Mesendoderm (in vitro differentiated cells): ENCODE results near the gene UNC93B1.
A peak's percentile ranks its signal among the peaks of the same experiment; 100 is the strongest.

Experiments used
- DNase-seq: peaks from one replicate; pipeline ENCODE4 v3.0.0; 2013
- H2AK5ac ChIP-seq: 2 replicates; pipeline ENCODE4 v1.6.1; 2013; ENCODE audit warnings: low read length, inconsistent platforms
- H2BK120ac ChIP-seq: 2 replicates; pipeline ENCODE4 v1.6.1; 2013; ENCODE audit warnings: low read depth, mild to moderate bottlenecking, low read length, moderate library complexity, mixed read lengths
- H2BK15ac ChIP-seq: replicated peaks from 2 replicates; pipeline ENCODE4 v1.6.1; 2013; ENCODE audit warnings: low read depth, mild to moderate bottlenecking, moderate library complexity
- H2BK5ac ChIP-seq: 2 replicates; pipeline ENCODE4 v1.6.1; 2013; ENCODE audit warnings: low read length, inconsistent platforms
- H3K18ac ChIP-seq: 2 replicates; pipeline ENCODE4 v1.6.1; 2013; ENCODE audit warnings: mild to moderate bottlenecking, low read length, mixed read lengths
- H3K23ac ChIP-seq: one replicate; pipeline ENCODE4 v1.6.1; 2013; ENCODE audit warnings: low read length
- H3K27ac ChIP-seq: 2 replicates; pipeline ENCODE4 v1.5.1; 2013; ENCODE audit warnings: low read depth, mild to moderate bottlenecking, inconsistent platforms, low read length, moderate library complexity
- H3K27me3 ChIP-seq: 2 replicates; pipeline ENCODE4 v1.6.1; 2013; ENCODE audit warnings: low read length, control low read depth, mild to moderate bottlenecking, inconsistent platforms; ENCODE audit not compliant: insufficient read depth, poor library complexity
- H3K36me3 ChIP-seq: 2 replicates; pipeline ENCODE4 v1.6.1; 2013; ENCODE audit warnings: low read length, inconsistent platforms; ENCODE audit not compliant: control insufficient read depth, insufficient read depth
- H3K4ac ChIP-seq: one replicate; pipeline ENCODE4 v1.6.1; 2013; ENCODE audit warnings: low read depth, mild to moderate bottlenecking, low read length, moderate library complexity
- H3K4me1 ChIP-seq: 2 replicates; pipeline ENCODE4 v1.6.1; 2013; ENCODE audit warnings: low read depth, low read length, inconsistent platforms; ENCODE audit not compliant: control insufficient read depth
- H3K4me2 ChIP-seq: 2 replicates; pipeline ENCODE4 v1.6.1; 2013; ENCODE audit warnings: low read length
- H3K4me3 ChIP-seq: 2 replicates; pipeline ENCODE4 v1.5.1; 2013; ENCODE audit warnings: mild to moderate bottlenecking, low read length
- H3K56ac ChIP-seq: one replicate; pipeline ENCODE4 v1.6.1; 2013; ENCODE audit warnings: low read length
- H3K79me1 ChIP-seq: 2 replicates; pipeline ENCODE4 v1.6.1; 2013; ENCODE audit warnings: low read length, inconsistent platforms
- H3K79me2 ChIP-seq: 2 replicates; pipeline ENCODE4 v1.6.1; 2013; ENCODE audit warnings: mild to moderate bottlenecking, low read length; ENCODE audit not compliant: control insufficient read depth, insufficient read depth
- H3K9ac ChIP-seq: 2 replicates; pipeline ENCODE4 v1.6.1; 2013; ENCODE audit warnings: low read length, inconsistent platforms
- H4K5ac ChIP-seq: one replicate; pipeline ENCODE4 v1.6.1; 2013; ENCODE audit warnings: low read length
- H4K8ac ChIP-seq: one replicate; pipeline ENCODE4 v1.6.1; 2013; ENCODE audit warnings: low read depth, mild to moderate bottlenecking, control low read depth, low read length, moderate library complexity
- WGBS: extraction: QIAGEN DNeasy Blood & Tissue Kit; methylation state at CpG from one replicate; pipeline ENCODE4 v1.1.7; 2013; ENCODE audit warnings: low lambda C conversion rate, missing lambda C conversion rate; ENCODE audit not compliant: insufficient coverage; ENCODE audit errors: extremely low coverage; 5-methylcytosine and 5-hydroxymethylcytosine counted together

Gene UNC93B1

GRCh38 chr11:68002938-68003845 lies 705 bp downstream of the UNC93B1 start:
- Histone ChIP-seq H3K4me2 (peak overlapping the region; percentile 48), H3K27me3 (no peaks in the 10 kb centered on the region), H3K36me3 (no peaks in the 10 kb centered on the region), H4K8ac (no peak overlapping the region), H3K18ac (peak overlapping the region; percentile 64), H3K4me1 (no peaks in the 10 kb centered on the region), H3K79me1 (no peaks in the 10 kb centered on the region), H3K79me2 (no peaks in the 10 kb centered on the region), H3K4me3 (peak overlapping the region; percentile 44), H2BK120ac (no peak overlapping the region), H3K4ac (no peak overlapping the region), H2AK5ac (no peak overlapping the region), H3K9ac (peak overlapping the region; percentile 75), H3K27ac (no peak overlapping the region), H4K5ac (no peak overlapping the region), H3K23ac (no peak overlapping the region), H3K56ac (peak overlapping the region; percentile 87), H2BK5ac (no peak overlapping the region), H2BK15ac (no peak overlapping the region)
- DNase-seq, result no peak
- no CpG with 5 or more reads among the region's 86 CpGs for WGBS

- Histone ChIP-seq H3K18ac (no peak overlapping the region), H3K9ac (no peak overlapping the region), H4K5ac (no peak overlapping the region), H3K36me3 (no peaks in the 10 kb centered on the region), H2BK15ac (no peak overlapping the region), H3K27ac (no peak overlapping the region), H3K4ac (no peak overlapping the region), H3K79me1 (no peaks in the 10 kb centered on the region), H3K4me2 (no peak overlapping the region), H3K27me3 (no peaks in the 10 kb centered on the region), H2AK5ac (no peak overlapping the region), H2BK120ac (no peak overlapping the region), H3K23ac (no peak overlapping the region), H3K79me2 (no peaks in the 10 kb centered on the region), H3K4me3 (no peak overlapping the region), H3K56ac (no peak overlapping the region), H3K4me1 (no peaks in the 10 kb centered on the region), H4K8ac (no peak overlapping the region), H2BK5ac (no peak overlapping the region)
- no CpG with 5 or more reads among the region's 9 CpGs for WGBS
- DNase-seq, result no peak
Measured at GRCh38 chr11:68002575-68002937, 1.3 kb downstream of the UNC93B1 start.

- Histone ChIP-seq H3K36me3 (no peaks in the 10 kb centered on the region), H2BK15ac (no peak overlapping the region), H2AK5ac (no peak overlapping the region), H3K23ac (no peak overlapping the region), H3K27me3 (no peaks in the 10 kb centered on the region), H3K79me1 (no peaks in the 10 kb centered on the region), H3K4me2 (no peak overlapping the region), H3K79me2 (no peaks in the 10 kb centered on the region), H2BK120ac (no peak overlapping the region), H3K27ac (no peak overlapping the region), H3K4me1 (no peaks in the 10 kb centered on the region), H4K5ac (no peak overlapping the region), H2BK5ac (no peak overlapping the region), H3K56ac (no peak overlapping the region), H3K4me3 (no peak overlapping the region), H3K18ac (no peak overlapping the region), H4K8ac (no peak overlapping the region), H3K9ac (no peak overlapping the region), H3K4ac (no peak overlapping the region)
- DNase-seq, result no peak
- no CpG with 5 or more reads among the region's 5 CpGs for WGBS
Measured at GRCh38 chr11:67999704-68000103, 4.2 kb downstream of the UNC93B1 start.

- no peak overlapping the region for H2AK5ac ChIP-seq
- DNase-seq, result no peak
- H3K56ac ChIP-seq, result no peak overlapping the region
- no peak overlapping the region for H4K8ac ChIP-seq
- no peak overlapping the region for H3K4me3 ChIP-seq
- H4K5ac ChIP-seq, result no peak overlapping the region
- H3K4me2 ChIP-seq, result no peak overlapping the region
- no peaks in the 10 kb centered on the region for H3K79me1 ChIP-seq
- H2BK5ac ChIP-seq, result no peak overlapping the region
- H3K27ac ChIP-seq, result no peak overlapping the region
- no peaks in the 10 kb centered on the region for H3K36me3 ChIP-seq
- H3K27me3 ChIP-seq, result no peaks in the 10 kb centered on the region
- H3K18ac ChIP-seq, result no peak overlapping the region
- H3K4me1 ChIP-seq, result no peaks in the 10 kb centered on the region
- H3K4ac ChIP-seq, result no peak overlapping the region
- no CpG with 5 or more reads among the region's 13 CpGs for WGBS
- no peak overlapping the region for H2BK120ac ChIP-seq
- no peak overlapping the region for H3K9ac ChIP-seq
- H3K23ac ChIP-seq, result no peak overlapping the region
- no peaks in the 10 kb centered on the region for H3K79me2 ChIP-seq
- H2BK15ac ChIP-seq, result no peak overlapping the region
Measured at GRCh38 chr11:67999201-67999629, 4.7 kb downstream of the UNC93B1 start.

GRCh38 chr11:67998150-67999045 lies 5.5 kb downstream of the UNC93B1 start:
- Histone ChIP-seq H3K27me3 (no peaks in the 10 kb centered on the region), H4K5ac (no peak overlapping the region), H3K4me1 (no peaks in the 10 kb centered on the region), H3K9ac (no peak overlapping the region), H2BK5ac (no peak overlapping the region), H2AK5ac (no peak overlapping the region), H3K36me3 (no peaks in the 10 kb centered on the region), H3K23ac (no peak overlapping the region), H2BK15ac (no peak overlapping the region), H3K4ac (no peak overlapping the region), H4K8ac (no peak overlapping the region), H3K4me3 (no peak overlapping the region), H3K56ac (no peak overlapping the region), H3K79me1 (no peaks in the 10 kb centered on the region), H3K79me2 (no peaks in the 10 kb centered on the region), H3K4me2 (no peak overlapping the region), H3K18ac (no peak overlapping the region), H2BK120ac (no peak overlapping the region), H3K27ac (no peak overlapping the region)
- WGBS, result no CpG with 5 or more reads among the region's 9 CpGs
- DNase-seq, result no peak
